ENCODE measurements around the gene HSP90B1.

Gene HSP90B1

GRCh38 chr12:103930034-103930786, at the start of gene HSP90B1:
HSP90B1 (plus strand) TSS chr12:103930410; CDS start chr12:103930516, 106 bp downstream.
- peak; percentile 99 for DNase-seq (ENCODE audit: low read depth in 1 of 2, low spot score in 1 of 2)

DNA sequence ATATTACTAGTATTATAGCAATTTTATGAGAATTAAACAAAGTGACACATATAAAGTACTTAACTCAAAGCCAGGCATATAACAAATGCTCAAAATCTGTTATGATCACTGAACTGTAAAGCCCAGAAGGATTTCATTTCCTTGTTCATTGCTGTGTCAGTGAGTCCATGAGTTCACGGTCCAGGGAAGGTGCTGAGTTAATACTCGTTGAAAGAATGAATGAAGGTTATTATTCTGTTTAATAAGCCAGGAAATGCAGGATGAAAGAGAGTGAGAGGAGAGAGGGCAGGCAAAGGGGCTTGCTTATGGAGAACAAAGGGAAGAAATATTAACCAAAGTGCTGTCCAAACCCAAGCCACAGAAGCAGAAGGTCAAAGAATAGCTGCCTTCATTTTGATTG, 48.9 kb upstream of the HSP90B1 start:
- no peak for DNase-seq (ENCODE audit: low read depth in 1 of 2, low spot score in 1 of 2)

GRCh38 chr12:103882861-103883596, 47.2 kb upstream of the HSP90B1 start:
- DNase-seq (ENCODE audit: low read depth in 1 of 2, low spot score in 1 of 2) = no peak

DNA sequence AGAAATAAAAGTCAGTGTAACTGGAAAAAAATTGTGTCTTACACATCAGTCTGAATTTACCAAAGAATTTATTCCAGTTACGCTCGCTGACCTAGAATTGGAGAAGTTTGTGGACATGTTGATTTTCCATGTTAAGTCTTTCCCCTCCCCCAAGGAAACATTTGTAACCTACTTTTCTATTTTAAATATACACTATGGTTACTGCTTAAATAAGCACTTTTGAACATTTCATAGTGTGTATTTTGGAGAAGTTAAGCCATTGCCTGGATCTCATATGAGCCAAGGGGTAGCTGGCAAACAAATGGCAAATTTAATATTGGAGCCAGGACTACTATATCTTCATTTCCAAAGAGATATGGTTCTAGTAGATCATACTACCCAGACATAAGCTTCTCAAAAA, 46.3 kb upstream of the HSP90B1 start:
- DNase-seq (ENCODE audit: low read depth in 1 of 2, low spot score in 1 of 2) = no peak

- DNase-seq (ENCODE audit: low read depth in 1 of 2, low spot score in 1 of 2) = no peak
Observed at GRCh38 chr12:103884316-103884715, 45.9 kb upstream of the HSP90B1 start.

GRCh38 chr12:103886195-103886797, 43.9 kb upstream of the HSP90B1 start:
- DNase-seq (ENCODE audit: low read depth in 1 of 2, low spot score in 1 of 2) = no peak

GRCh38 chr12:103887738-103888137, 42.5 kb upstream of the HSP90B1 start:
- no peak for DNase-seq (ENCODE audit: low read depth in 1 of 2, low spot score in 1 of 2)

DNA sequence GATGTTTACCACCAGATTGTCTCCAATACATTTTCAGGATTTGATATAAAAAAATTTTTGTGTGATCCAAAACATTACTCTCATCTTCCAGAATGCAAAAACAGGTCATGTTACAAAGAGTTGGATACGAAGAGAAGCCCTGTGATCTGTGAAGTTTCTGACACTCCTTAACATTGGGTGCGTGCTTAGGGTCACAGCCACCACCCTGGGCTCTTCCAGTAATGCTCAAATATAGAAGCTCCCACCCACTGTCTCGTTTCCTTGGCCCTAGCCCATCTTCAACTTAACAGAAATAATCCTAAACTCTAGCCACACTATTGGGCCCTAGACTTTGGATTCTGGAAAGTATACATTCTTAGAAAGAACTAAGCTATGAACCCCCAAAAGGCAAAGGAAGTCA, 32.9 kb upstream of the HSP90B1 start:
- no peak for DNase-seq (ENCODE audit: low read depth in 1 of 2, low spot score in 1 of 2)

DNA sequence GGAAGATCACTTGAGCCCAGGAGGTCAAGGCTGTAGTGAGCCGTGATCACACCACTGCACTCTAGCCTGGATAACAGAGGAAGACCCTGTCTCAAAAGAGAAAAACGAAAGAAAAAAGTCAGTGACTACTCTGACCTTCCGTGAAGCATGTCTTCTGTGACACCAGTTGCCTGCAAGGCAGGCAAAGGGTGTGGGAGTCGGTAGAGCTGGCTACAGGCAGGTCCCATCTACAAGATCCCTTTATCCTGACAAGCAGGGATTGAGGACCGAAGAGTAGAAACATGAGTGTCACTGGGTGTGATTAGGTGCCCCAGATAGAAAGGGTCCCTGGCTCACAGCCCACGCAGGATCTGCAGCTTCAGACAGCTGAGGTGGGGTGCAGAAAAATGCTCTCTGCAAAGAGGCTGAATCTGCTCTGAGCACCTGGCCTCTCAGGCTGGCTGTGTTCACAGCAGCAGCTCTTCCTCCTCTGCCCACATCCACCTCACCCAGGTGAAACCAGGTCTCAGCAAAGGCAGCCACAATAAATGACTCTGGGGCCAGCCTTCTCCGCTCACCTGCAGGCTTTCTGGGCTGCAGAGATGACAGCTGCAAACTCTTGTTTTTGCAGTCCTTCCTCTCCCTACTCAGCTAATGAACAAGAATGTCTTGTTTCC, 28.6 kb upstream of the HSP90B1 start:
- peak in 1 of 2 donors; percentile 13 for DNase-seq (ENCODE audit: low read depth in 1 of 2, low spot score in 1 of 2)

GRCh38 chr12:103903993-103904392, 26.2 kb upstream of the HSP90B1 start:
- DNase-seq (ENCODE audit: low read depth in 1 of 2, low spot score in 1 of 2) = no peak

GRCh38 chr12:103905730-103906349, 24.4 kb upstream of the HSP90B1 start:
- no peak for DNase-seq (ENCODE audit: low read depth in 1 of 2, low spot score in 1 of 2)

GRCh38 chr12:103908246-103908541, 22.0 kb upstream of the HSP90B1 start:
- DNase-seq (ENCODE audit: low read depth in 1 of 2, low spot score in 1 of 2) = no peak

GRCh38 chr12:103908877-103909276, 21.3 kb upstream of the HSP90B1 start:
- DNase-seq (ENCODE audit: low read depth in 1 of 2, low spot score in 1 of 2) = no peak

DNA sequence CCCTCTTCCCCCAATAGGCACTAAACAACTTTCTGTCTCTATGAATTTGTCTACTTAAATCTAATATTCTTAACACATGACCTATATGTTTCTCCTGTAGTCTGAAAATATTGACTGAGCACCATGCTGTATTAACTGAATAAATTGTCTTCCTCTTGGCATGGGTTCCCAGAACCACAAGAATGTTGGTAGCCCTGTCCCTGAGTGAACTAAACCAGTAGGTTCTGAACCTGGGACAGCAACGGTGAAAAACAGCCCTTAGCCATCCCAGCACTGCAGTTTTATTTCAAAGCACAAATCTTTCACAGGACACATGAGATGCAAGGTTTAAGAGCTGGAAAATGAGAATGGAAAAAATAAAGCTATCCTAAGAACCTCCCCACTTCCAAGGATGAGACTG, 20.4 kb upstream of the HSP90B1 start:
- DNase-seq (ENCODE audit: low read depth in 1 of 2, low spot score in 1 of 2) = no peak

DNA sequence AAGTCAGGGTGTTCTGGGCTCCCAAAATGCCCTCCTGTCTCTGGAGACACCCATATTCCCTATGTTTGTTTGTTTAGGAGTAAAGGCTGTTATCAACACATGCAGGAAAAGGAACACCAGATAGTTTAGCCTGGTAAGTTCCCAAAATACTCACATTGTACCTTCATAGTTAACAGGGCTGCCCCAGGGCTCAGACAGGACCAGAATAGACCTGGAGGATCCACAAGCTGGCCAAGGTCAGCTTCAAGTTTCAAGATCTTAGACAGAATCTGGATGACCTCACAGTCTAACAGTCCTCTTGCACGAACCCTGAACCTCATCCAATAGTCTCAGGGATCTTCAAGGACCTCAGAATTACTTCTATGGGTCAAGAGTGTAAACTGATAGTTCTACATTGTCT, 18.1 kb upstream of the HSP90B1 start:
- no peak for DNase-seq (ENCODE audit: low read depth in 1 of 2, low spot score in 1 of 2)

DNA sequence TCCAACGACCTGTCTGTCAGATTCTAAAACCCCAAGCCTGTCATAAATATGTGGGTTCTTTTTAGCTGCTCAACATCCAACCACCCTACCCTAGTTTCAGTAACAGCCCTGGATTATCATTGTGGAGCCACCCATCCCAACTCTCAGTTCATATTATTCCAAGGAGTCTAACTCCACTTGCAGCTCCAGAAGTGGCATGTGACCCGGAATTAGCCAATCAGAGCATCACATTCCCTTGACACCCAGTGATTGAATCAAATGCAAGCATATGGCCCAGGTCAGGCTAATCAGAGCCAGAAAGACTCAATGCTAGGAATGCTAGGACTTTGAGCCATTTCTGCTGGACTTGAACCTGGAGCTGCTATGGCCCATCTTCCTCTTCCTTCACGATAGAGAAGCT, 17.1 kb upstream of the HSP90B1 start:
- DNase-seq (ENCODE audit: low read depth in 1 of 2, low spot score in 1 of 2) = no peak

DNA sequence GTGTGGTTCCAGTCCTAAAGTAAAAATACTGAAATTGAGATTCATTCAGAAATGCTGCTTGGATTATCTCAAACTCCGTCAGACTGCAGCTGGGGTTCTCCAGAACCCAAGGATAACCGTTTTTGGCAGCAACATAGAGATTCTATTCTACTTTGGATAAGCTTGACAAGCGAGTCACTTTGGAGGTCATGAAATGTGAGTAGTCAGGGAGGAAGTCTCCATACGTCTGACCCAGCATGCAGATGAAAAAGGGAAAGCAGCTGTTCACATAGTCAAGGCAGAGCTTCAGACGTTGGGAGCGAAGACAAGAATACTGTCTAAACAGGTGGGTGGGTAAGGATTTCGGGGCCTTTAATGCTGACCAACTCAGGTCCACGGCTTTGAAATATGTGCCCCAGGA, 14.9 kb upstream of the HSP90B1 start:
- no peak for DNase-seq (ENCODE audit: low read depth in 1 of 2, low spot score in 1 of 2)

DNA sequence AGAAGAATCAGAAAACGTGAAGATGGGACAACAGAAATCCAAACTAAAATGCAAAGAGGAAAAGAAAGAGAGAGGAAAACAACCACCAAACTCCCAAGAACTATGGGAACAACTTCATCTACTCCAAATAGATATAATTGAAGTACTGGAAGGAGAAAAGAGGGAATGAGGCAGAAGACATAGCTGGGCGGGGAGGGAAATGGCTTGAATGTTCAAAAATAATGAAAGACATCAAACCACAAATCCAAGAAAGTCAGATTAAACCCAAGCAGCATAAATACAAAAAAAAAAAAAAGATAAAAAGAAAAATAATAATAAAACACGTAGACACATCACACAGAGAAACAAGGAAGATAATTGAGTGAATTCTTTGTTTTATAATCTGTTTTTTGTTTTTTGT, 12.3 kb upstream of the HSP90B1 start:
- no peak for DNase-seq (ENCODE audit: low read depth in 1 of 2, low spot score in 1 of 2)

GRCh38 chr12:103924761-103925641, 5.2 kb upstream of the HSP90B1 start:
- peak in 1 of 2 donors; percentile 19 for DNase-seq (ENCODE audit: low read depth in 1 of 2, low spot score in 1 of 2)

- DNase-seq (ENCODE audit: low read depth in 1 of 2, low spot score in 1 of 2) = peak; percentile 9 to 25
Observed at GRCh38 chr12:103928682-103929045, 1.5 kb upstream of the HSP90B1 start.

All from activated T-helper 1 cell treated with anti-CD3 and anti-CD28 coated beads, Interleukin-2, amount 50 U/mL, for 16 hours (primary cell).